Osteocyte (in vitro differentiated cells): ENCODE data around the gene UGT1A4. TPM values are rescaled to one million over a fixed set of nuclear protein-coding genes. Genes with fewer than 3 reads are reported as not detected.

ENCODE experiments used
- DNase-seq: peaks from one replicate; pipeline ENCODE4 v3.0.0; 2021; ENCODE audit warnings: mixed read lengths; ENCODE audit not compliant: unreplicated experiment; ENCODE audit errors: extremely low spot score
- H3K27ac Mint-ChIP-seq: one replicate; pipeline ENCODE4 v1.8.0; 2021; ENCODE audit warnings: mild to moderate bottlenecking, mixed read lengths; ENCODE audit not compliant: unreplicated experiment
- H3K27me3 Mint-ChIP-seq: one replicate; pipeline ENCODE4 v1.8.0; 2021; ENCODE audit warnings: mixed read lengths; ENCODE audit not compliant: unreplicated experiment
- H3K36me3 Mint-ChIP-seq: one replicate; pipeline ENCODE4 v1.8.0; 2021; ENCODE audit warnings: mixed read lengths; ENCODE audit not compliant: unreplicated experiment
- H3K4me1 Mint-ChIP-seq: one replicate; pipeline ENCODE4 v1.8.0; 2021; ENCODE audit warnings: mixed read lengths; ENCODE audit not compliant: unreplicated experiment
- H3K4me3 Mint-ChIP-seq: one replicate; pipeline ENCODE4 v1.8.0; 2021; ENCODE audit warnings: mild to moderate bottlenecking, moderate library complexity, mixed read lengths; ENCODE audit not compliant: unreplicated experiment
- H3K9me3 Mint-ChIP-seq: one replicate; pipeline ENCODE4 v1.8.0; 2021; ENCODE audit warnings: mixed read lengths; ENCODE audit not compliant: unreplicated experiment
- total RNA-seq: library from RNA; stranded (reverse); gene quantifications from 2 replicates; pipeline ENCODE4 v1.2.1, GENCODE V29; 2021
- TF ChIP-seq, protein P1 (sequence below): fragments of 200-600 bp; sonication (generic); IDR thresholded peaks from 2 replicates; pipeline ENCODE4 v1.5.0; 2021; ENCODE audit warnings: antibody characterized with exemption, mild to moderate bottlenecking, moderate library complexity

The UGT1A4 gene
- total RNA-seq, 1 donor from 2014 or later: not detected

DNA sequence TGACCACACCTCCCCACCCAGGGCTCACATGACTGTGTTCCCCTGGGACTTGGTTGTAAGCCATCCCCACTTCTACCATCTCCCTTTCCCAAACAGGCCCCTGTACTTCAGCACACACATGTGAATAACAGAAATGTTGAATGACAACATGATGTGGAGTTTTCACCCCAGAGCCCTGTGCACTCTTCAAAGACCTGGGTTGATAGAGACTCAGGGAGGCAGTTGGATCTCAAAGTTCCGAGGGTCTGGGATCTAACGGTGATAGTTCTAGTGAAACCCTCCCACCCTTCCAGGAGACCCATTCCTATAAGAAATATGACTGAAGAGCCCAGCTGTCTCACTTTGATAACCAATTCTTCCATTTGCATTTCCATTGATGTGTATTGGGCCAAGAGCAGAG is 59.5 kb downstream of the UGT1A4 start, which contains the start of gene MROH2A:
MROH2A (plus strand) TSS at position 301 of the 400 bp plus-strand sequence. CDS start 1,029 bp downstream, outside the sequence.
- H3K4me3 Mint-ChIP-seq: no peak within 1 kb of the TSS
- TF ChIP-seq, protein P1, sequence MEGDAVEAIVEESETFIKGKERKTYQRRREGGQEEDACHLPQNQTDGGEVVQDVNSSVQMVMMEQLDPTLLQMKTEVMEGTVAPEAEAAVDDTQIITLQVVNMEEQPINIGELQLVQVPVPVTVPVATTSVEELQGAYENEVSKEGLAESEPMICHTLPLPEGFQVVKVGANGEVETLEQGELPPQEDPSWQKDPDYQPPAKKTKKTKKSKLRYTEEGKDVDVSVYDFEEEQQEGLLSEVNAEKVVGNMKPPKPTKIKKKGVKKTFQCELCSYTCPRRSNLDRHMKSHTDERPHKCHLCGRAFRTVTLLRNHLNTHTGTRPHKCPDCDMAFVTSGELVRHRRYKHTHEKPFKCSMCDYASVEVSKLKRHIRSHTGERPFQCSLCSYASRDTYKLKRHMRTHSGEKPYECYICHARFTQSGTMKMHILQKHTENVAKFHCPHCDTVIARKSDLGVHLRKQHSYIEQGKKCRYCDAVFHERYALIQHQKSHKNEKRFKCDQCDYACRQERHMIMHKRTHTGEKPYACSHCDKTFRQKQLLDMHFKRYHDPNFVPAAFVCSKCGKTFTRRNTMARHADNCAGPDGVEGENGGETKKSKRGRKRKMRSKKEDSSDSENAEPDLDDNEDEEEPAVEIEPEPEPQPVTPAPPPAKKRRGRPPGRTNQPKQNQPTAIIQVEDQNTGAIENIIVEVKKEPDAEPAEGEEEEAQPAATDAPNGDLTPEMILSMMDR: no peak
- H3K36me3 Mint-ChIP-seq: no peaks in the 10 kb centered on the region
- DNase-seq: no peak
- no peaks in the 10 kb centered on the region for H3K4me1 Mint-ChIP-seq
- no peak within 1 kb of the TSS for H3K27ac Mint-ChIP-seq
- peaks cover 30% of the 10 kb centered on the region for H3K27me3 Mint-ChIP-seq
- peaks cover 18% of the 10 kb centered on the region for H3K9me3 Mint-ChIP-seq

GRCh38 chr2:233779722-233780121 is 61.2 kb downstream of the UGT1A4 start:
- H3K9me3 Mint-ChIP-seq: peaks cover 18% of the 10 kb centered on the region
- TF ChIP-seq, protein P1: no peak
- H3K4me1 Mint-ChIP-seq: no peaks in the 10 kb centered on the region
- no peak overlapping the region for H3K27ac Mint-ChIP-seq
- DNase-seq: no peak
- no peak overlapping the region for H3K4me3 Mint-ChIP-seq
- no peaks in the 10 kb centered on the region for H3K36me3 Mint-ChIP-seq
- H3K27me3 Mint-ChIP-seq: peaks cover 32% of the 10 kb centered on the region

GRCh38 chr2:233780771-233781170 is 62.2 kb downstream of the UGT1A4 start:
- Mint-ChIP-seq H3K9me3 (peaks cover 18% of the 10 kb centered on the region), H3K36me3 (no peaks in the 10 kb centered on the region), H3K27ac (no peak overlapping the region), H3K4me1 (no peaks in the 10 kb centered on the region), H3K4me3 (no peak overlapping the region), H3K27me3 (peaks cover 35% of the 10 kb centered on the region)
- TF ChIP-seq, protein P1: no peak
- no peak for DNase-seq

DNA sequence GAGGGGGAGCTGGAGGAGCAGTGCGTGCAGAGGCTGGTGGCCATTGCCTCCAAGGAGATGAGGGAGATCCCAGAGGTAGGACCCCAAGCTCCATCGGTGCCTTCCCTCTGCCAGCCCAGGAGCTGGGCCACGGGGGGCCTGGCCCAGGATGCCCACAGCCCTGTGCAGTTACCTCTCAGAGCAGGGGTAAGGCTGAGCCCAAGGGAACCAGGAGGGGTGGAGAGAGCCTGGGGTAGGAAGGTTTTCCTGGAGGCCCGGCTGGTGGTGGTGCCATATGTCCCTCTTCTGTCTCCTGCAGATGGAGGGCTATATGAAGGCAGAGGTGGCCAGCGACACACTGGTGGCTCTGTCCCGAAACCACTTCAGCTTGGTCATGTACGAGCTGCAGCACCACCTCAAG is 71.0 kb downstream of the UGT1A4 start:
- TF ChIP-seq, protein P1: no peak
- Mint-ChIP-seq H3K27me3 (peaks cover 19% of the 10 kb centered on the region), H3K4me1 (no peaks in the 10 kb centered on the region), H3K9me3 (no peaks in the 10 kb centered on the region), H3K4me3 (no peak overlapping the region), H3K27ac (no peak overlapping the region), H3K36me3 (no peaks in the 10 kb centered on the region)
- DNase-seq: peak; percentile 67

- H3K4me1 Mint-ChIP-seq: no peaks in the 10 kb centered on the region
- H3K4me3 Mint-ChIP-seq: no peak overlapping the region
Measured at GRCh38 chr2:233791151-233791882, 72.8 kb downstream of the UGT1A4 start.

More at GRCh38 chr2:233791151-233791882, 72.8 kb downstream of the UGT1A4 start:
- Mint-ChIP-seq H3K27ac (no peak overlapping the region), H3K36me3 (no peaks in the 10 kb centered on the region), H3K9me3 (no peaks in the 10 kb centered on the region), H3K27me3 (peaks cover 11% of the 10 kb centered on the region)
- DNase-seq: peak; percentile 77
- TF ChIP-seq, protein P1: no peak
